ENCODE measurements around the gene MYZAP.

GRCh38 chr15:57592426-57592825, 722 bp downstream of the MYZAP start:
- TF ChIP-seq ZNF253 (CRISPR knock-in tag; conservative IDR thresholded peaks at IDR 0.05): no peak
- TF ChIP-seq STAT6 (CRISPR knock-in tag; IDR thresholded peaks at IDR 0.05): no peak
- no peak for TF ChIP-seq RNF219 (CRISPR knock-in tag; IDR thresholded peaks at IDR 0.05)
- no peak for TF ChIP-seq RAD51 (IDR thresholded peaks at IDR 0.05; ENCODE audit: borderline replicate concordance, low read depth)
- TF ChIP-seq JUN (IDR thresholded peaks at IDR 0.05; ENCODE audit: borderline replicate concordance, low read depth, low read length): no peak
- TF ChIP-seq JUN (CRISPR knock-in tag; IDR thresholded peaks at IDR 0.05; ENCODE audit: borderline replicate concordance): no peak
